VCaP (cell line): ENCODE results near the gene USP25.

Source experiments
- H3K27ac ChIP-seq: fragments of 450-650 bp; 2 replicates; pipeline ENCODE4 v1.5.1; 2017
- CTCF ChIP-seq: fragments of 450-650 bp; conservative IDR thresholded peaks from 2 replicates; pipeline ENCODE4 v1.5.1; 2017; ENCODE audit warnings: mild to moderate bottlenecking, moderate library complexity

Gene USP25

GRCh38 chr21:15928196-15928595 lies 198.4 kb downstream of the USP25 start:
- H3K27ac ChIP-seq, result no peak overlapping the region
- no peak for TF ChIP-seq CTCF

GRCh38 chr21:15928686-15929425 lies 199.1 kb downstream of the USP25 start:
- H3K27ac ChIP-seq, result no peak overlapping the region
- TF ChIP-seq CTCF, result no peak

- H3K27ac ChIP-seq, result no peak overlapping the region
- peak; percentile 30; the same call in 1 of the 2 replicates for TF ChIP-seq CTCF
Measured at GRCh38 chr21:15929536-15929935, 199.8 kb downstream of the USP25 start.
